Erythroblast (primary cell): ENCODE results near the gene KRTAP3-2.

Experiments used
- GATA1 ChIP-seq: IDR thresholded peaks from 2 replicates; pipeline ENCODE4 v1.6.1; 2011; ENCODE audit warnings: low read depth, mild to moderate bottlenecking, control low read depth, low read length, moderate library complexity
- POLR2A ChIP-seq: IDR thresholded peaks from 2 replicates; pipeline ENCODE4 v1.6.1; 2011; ENCODE audit warnings: mild to moderate bottlenecking, low read length

DNA sequence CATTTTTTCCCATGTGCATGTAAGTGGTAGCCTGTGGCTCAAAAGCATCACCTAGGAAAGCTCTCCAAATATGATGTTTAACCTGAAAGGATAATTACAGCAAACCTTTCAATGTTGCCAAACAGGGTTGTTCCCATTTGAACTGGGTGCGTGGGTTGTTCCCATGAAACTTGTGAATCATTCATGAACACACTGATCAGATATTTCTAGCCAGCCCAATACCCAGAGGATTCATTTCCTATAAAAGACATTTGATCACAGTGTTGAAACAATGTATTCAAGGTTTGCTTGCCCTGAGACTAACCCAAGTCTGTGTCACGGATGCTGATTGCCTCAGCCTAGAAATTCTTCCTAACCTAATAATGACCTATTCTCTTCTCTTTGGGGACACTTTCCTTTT lies 45.8 kb downstream of the KRTAP3-2 start:
- TF ChIP-seq POLR2A (no peak), GATA1 (no peak)
